ENCODE data around the gene B3GAT1. TPM values are rescaled to one million over a fixed set of nuclear protein-coding genes. Genes with fewer than 3 reads are reported as not detected.

The B3GAT1 gene
- total and polyA plus RNA-seq, 2 of the 13 experiments (the other 11 are each of a cell fraction or from before 2014, with no cell fraction given) = not detected

DNA sequence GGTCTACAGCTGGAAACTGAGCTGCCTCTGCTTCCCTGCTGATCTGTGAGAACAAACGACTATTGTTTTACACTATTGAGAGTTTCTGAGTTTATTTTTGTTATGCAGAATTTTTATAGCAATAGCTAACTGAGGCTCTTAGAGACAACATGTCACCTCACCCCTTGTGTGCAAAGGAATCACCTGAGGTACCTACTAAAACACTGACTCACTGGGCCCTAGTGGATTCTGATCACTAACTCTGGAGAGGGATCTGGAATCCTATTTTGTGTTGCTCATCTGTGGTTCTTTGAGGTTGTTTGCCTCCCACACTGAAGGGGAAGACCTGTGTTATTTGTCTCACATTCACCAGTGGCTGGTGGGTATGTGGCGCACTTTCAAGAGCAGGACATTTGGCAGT is 13.4 kb upstream of the B3GAT1 start:
- ChIA-PET CTCF (ENCODE audit: low intra/inter-chr PET ratio, low total read pairs) (no interaction called here), POLR2A (no interaction called here)
- H2AFZ ChIP-seq (ENCODE audit: low read length) = no peak overlapping the region
- H4K20me1 ChIP-seq (ENCODE audit: insufficient read depth, low read length) = no peaks in the 10 kb centered on the region
- H3K27me3 ChIP-seq (ENCODE audit: control insufficient read depth in 1 of 2, insufficient read depth in 2 of 2, low read length in 2 of 2) = peaks cover 5 to 60% of the 10 kb centered on the region in 2 experiments
- no peak overlapping the region for H3K9ac ChIP-seq (ENCODE audit: insufficient read depth, low read depth, low read length)
- no peak overlapping the region for H3K27ac ChIP-seq (ENCODE audit: extremely low read length, insufficient read depth, low read length)
- no peak for FAIRE-seq
- in situ Hi-C loops (cut with HindIII; ENCODE audit: extremely low pct_ligation_motif_present, low pct_unique_long_range_greater_than_20kb) (no loop called here), intact Hi-C loops (cut with micrococcal nuclease; ENCODE audit: unreplicated experiment) (no loop called here)
- H3K4me3 ChIP-seq (replicated peaks in 1 of 3; ENCODE audit: insufficient read depth in 1 of 3, low read depth in 2 of 3, low read length in 3 of 3) = no peak overlapping the region
- H3K9me3 ChIP-seq (ENCODE audit: low read length) = no peaks in the 10 kb centered on the region
- no peak for DNase-seq (ENCODE audit: low spot score)
- no peaks in the 10 kb centered on the region for H3K79me2 ChIP-seq (ENCODE audit: insufficient read depth, low read length)
- 46% methylated on average over 2 of the region's 2 CpGs for whole genome bisulfite sequencing (ENCODE audit: low lambda C conversion rate)
- TF ChIP-seq, protein P1, sequence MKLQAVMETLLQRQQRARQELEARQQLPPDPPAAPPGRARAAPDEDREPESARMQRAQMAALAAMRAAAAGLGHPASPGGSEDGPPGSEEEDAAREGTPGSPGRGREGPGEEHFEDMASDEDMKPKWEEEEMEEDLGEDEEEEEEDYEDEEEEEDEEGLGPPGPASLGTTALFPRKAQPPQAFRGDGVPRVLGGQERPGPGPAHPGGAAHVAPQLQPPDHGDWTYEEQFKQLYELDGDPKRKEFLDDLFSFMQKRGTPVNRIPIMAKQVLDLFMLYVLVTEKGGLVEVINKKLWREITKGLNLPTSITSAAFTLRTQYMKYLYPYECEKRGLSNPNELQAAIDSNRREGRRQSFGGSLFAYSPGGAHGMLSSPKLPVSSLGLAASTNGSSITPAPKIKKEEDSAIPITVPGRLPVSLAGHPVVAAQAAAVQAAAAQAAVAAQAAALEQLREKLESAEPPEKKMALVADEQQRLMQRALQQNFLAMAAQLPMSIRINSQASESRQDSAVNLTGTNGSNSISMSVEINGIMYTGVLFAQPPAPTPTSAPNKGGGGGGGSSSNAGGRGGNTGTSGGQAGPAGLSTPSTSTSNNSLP (IDR thresholded peaks at IDR 0.05; ENCODE audit: low read depth, low read length) = no peak
- TF ChIP-seq, protein P2, sequence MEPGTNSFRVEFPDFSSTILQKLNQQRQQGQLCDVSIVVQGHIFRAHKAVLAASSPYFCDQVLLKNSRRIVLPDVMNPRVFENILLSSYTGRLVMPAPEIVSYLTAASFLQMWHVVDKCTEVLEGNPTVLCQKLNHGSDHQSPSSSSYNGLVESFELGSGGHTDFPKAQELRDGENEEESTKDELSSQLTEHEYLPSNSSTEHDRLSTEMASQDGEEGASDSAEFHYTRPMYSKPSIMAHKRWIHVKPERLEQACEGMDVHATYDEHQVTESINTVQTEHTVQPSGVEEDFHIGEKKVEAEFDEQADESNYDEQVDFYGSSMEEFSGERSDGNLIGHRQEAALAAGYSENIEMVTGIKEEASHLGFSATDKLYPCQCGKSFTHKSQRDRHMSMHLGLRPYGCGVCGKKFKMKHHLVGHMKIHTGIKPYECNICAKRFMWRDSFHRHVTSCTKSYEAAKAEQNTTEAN (CRISPR knock-in tag; conservative IDR thresholded peaks at IDR 0.05) = no peak
- no peak for TF ChIP-seq ZZZ3 (CRISPR knock-in tag; IDR thresholded peaks at IDR 0.05; ENCODE audit: borderline replicate concordance)
- TF ChIP-seq ZNF335 (CRISPR knock-in tag; IDR thresholded peaks at IDR 0.05) = no peak
- TF ChIP-seq KLF15 (CRISPR knock-in tag; IDR thresholded peaks at IDR 0.05; ENCODE audit: borderline replicate concordance) = no peak
- TF ChIP-seq NR2F2 (IDR thresholded peaks at IDR 0.05; ENCODE audit: borderline replicate concordance, low read depth) = no peak
- TF ChIP-seq KDM5A (IDR thresholded peaks at IDR 0.05; ENCODE audit: borderline replicate concordance, low read length) = no peak
- TF ChIP-seq ZNF33B (CRISPR knock-in tag; IDR thresholded peaks at IDR 0.05) = no peak
- no peak for TF ChIP-seq TCF7L2 (IDR thresholded peaks at IDR 0.05; ENCODE audit: low read depth, low read length)
- TF ChIP-seq RBM22 (optimal IDR thresholded peaks at IDR 0.05; ENCODE audit: low read length) = no peak
- TF ChIP-seq ZNF850 (CRISPR knock-in tag; conservative IDR thresholded peaks at IDR 0.05) = no peak
- TF ChIP-seq SETDB1 (CRISPR knock-in tag; IDR thresholded peaks at IDR 0.05; ENCODE audit: borderline replicate concordance) = no peak
- no peak for TF ChIP-seq CREM (IDR thresholded peaks at IDR 0.05)
- no peak for TF ChIP-seq CREM (CRISPR knock-in tag; IDR thresholded peaks at IDR 0.05)
- no peak for TF ChIP-seq GATAD2A (CRISPR knock-in tag; IDR thresholded peaks at IDR 0.05)
- no peak for ATAC-seq
- no peak overlapping the region for H3K4me2 ChIP-seq (ENCODE audit: low read depth, low read length)
- no peaks in the 10 kb centered on the region for H3K4me1 ChIP-seq (ENCODE audit: insufficient read depth, low read length)
- BruUV-seq (replicated peaks) = no TSS peak
- no peaks in the 10 kb centered on the region for H3K36me3 ChIP-seq (replicated peaks in 1 of 2; ENCODE audit: control insufficient read depth in 1 of 2, insufficient read depth in 2 of 2, low read length in 2 of 2)
